Fibroblast of the aortic adventitia (primary cell): Measurements from ENCODE around the gene CTNNA2. TPM values are rescaled to one million over a fixed set of nuclear protein-coding genes. Genes with fewer than 3 reads are reported as not detected.
A peak's percentile ranks its signal among the peaks of the same experiment; 100 is the strongest.

Experiments used
- DNase-seq: peaks from one replicate; pipeline ENCODE4 v3.0.0-alpha.2; 2010; ENCODE audit warnings: low read depth
- H3K4me3 ChIP-seq: 2 replicates; pipeline ENCODE4 v1.5.1; 2011; ENCODE audit warnings: low read depth, mild to moderate bottlenecking, control low read depth, low read length, moderate library complexity
- total RNA-seq: library from RNA; depleted of rRNA; stranded (reverse); fragments of >200 nt; gene quantifications from 2 replicates; pipeline ENCODE4 v1.2.3, GENCODE V29; 2012; ENCODE audit warnings: low replicate concordance
- TF ChIP-seq, protein P1 (sequence below): IDR thresholded peaks from 2 replicates; pipeline ENCODE4 v1.5.1; 2011; ENCODE audit warnings: mild to moderate bottlenecking, low read length, control low read depth, inconsistent platforms; ENCODE audit not compliant: insufficient read depth

CTNNA2 gene
- total RNA-seq, 1 donor, result 0.36 TPM

DNA sequence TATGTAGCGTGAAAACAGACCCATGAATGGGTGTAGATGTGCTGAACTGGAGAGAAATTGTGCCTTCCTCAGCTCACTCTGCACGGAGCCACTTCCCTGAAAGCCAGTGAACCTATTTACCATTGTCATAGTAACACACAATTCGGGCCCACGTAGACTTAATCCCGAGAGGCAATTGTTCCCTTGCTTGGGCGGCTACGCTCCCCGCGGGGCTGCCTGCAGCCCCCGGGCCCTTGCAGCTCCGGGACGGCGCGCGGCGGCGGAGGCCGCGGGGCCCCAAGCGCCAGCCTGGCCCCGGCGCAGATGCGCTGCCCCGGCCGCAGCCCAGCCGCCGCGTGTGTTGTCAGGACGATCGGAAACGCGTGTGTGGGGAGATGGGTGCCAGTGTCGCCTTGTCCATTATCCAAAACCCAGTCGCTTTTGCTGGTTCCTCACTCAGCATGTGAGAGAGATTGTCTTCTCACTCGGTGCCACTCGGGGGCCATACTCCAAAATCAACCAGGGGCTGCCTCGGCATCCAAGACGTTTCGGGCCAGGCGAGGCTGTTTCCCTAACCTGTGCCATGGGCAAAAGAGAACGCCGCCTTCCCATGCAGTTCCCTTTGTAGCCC is 809.6 kb downstream of the CTNNA2 start:
- no peak overlapping the region for H3K4me3 ChIP-seq
- DNase-seq, result no peak
- TF ChIP-seq, protein P1, sequence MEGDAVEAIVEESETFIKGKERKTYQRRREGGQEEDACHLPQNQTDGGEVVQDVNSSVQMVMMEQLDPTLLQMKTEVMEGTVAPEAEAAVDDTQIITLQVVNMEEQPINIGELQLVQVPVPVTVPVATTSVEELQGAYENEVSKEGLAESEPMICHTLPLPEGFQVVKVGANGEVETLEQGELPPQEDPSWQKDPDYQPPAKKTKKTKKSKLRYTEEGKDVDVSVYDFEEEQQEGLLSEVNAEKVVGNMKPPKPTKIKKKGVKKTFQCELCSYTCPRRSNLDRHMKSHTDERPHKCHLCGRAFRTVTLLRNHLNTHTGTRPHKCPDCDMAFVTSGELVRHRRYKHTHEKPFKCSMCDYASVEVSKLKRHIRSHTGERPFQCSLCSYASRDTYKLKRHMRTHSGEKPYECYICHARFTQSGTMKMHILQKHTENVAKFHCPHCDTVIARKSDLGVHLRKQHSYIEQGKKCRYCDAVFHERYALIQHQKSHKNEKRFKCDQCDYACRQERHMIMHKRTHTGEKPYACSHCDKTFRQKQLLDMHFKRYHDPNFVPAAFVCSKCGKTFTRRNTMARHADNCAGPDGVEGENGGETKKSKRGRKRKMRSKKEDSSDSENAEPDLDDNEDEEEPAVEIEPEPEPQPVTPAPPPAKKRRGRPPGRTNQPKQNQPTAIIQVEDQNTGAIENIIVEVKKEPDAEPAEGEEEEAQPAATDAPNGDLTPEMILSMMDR, result no peak

DNA sequence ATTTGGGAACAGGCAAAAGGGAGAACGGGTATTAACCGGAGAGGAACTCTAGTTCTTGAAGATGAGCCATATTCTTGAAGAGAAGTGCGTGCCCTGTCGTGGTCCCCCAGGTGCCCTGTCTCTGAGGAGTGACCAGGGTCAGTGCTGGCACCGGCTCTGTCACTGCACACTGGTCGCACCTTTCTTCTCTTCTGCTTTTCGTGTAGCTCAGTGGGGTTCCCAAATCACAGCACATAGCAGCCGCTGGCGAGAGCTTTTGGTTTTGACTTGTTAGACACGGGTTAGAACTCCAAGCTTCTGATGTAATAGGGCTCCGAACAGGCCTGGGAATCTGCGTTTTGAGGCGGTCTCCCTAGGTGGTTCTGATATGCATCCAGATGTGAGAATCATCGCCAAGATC is 810.1 kb downstream of the CTNNA2 start:
- H3K4me3 ChIP-seq, result no peak overlapping the region
- TF ChIP-seq, protein P1, result no peak
- DNase-seq, result no peak

DNA sequence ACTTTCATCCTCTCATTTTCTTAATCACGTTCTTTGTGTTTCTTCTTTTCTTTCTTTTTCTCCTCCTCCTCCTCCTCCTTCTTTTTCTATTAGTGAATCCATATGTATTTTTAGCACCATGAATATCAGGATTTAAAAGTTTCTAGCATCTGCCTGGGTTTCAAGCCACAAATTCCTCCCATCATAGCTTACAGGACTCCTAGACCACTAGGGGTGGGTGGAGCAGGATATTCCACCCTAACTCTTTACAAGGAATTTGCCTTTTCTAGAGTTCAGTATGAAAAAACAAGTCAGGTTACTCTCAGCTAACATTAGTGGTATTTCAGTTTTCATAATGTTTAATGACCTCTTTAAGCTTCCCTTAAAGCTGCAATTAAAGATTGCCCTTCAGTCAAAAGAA is 810.8 kb downstream of the CTNNA2 start:
- DNase-seq, result no peak
- H3K4me3 ChIP-seq, result no peak overlapping the region
- TF ChIP-seq, protein P1, result no peak

DNA sequence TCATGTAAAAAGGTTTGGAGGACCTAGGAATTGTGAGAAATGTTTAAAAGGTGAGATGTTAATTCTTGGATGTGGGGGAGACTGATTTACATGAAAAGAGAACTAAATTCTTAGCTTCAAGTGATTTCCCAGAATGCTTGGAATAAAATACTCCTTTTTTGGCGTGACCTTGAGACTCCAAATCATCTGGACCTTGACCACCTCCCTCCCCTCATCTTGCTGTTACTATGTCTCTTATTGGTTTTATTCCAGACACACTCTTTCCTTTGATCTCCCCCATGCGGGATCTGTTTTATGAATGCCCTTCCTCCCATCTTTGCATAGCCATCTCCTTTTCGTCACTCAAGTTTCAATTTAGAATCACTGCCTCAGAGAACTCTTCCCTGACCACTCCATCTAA is 811.7 kb downstream of the CTNNA2 start:
- DNase-seq, result no peak
- no peak overlapping the region for H3K4me3 ChIP-seq
- TF ChIP-seq, protein P1, result no peak

DNA sequence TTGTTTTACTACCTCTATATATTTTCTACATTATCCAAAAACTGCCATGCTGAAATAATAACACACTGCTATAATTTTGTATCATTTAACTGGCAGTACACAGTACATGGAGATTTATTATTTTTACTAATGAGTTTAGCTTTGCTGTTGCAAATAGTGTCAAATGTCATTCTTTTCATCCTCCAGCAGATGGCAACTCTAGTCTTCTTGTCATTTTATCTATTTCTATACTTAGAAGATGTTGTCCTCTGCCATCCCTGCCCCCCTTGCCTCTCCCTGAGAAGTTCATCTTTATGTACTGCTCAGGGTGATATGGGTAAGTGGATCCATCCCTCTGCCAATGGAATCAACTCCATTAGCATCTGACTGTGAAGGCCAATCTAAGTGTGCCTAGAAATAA is 813.4 kb downstream of the CTNNA2 start:
- TF ChIP-seq, protein P1, result peak; percentile 40
- no peak overlapping the region for H3K4me3 ChIP-seq
- DNase-seq, result peak; percentile 44

DNA sequence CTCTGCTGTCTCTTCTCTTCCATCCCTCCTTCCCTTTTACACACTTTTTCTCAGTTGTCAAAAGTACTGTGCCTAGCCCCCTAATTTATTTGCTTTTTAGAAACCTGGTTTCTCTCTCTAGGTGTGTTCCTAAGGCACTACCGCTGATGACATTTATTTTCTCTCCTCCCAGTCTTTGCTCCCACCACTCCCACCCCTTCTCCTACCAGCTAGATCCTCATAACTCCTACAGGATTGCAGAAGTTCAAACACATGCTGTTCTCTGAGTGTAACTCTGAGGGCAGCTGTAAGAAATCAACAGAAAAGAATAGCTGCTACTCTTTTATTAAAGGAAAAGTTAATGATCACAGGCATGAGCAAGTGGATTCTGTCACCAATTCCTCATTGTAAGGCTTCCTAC is 814.0 kb downstream of the CTNNA2 start:
- DNase-seq, result no peak
- H3K4me3 ChIP-seq, result no peak overlapping the region
- TF ChIP-seq, protein P1, result no peak

DNA sequence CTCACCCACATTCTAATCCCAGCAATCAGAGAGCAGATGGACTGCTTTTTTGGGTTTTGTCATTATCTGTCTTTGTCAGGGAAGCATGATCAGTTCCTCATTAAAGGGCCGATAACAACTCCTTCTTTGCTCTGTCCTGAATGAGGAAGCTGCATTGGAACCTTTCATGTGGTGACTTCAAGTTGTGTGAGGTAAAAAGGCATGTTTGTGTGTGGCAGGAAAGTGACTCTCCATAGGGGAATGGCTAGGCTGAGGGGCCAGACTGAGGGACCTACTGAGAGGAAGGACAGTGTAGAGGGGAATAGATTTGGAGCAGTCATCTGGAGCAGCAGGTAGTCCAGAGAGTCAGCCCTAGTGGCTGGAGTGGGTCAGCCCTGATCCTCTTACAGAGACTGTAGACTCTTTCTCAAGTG is 815.3 kb downstream of the CTNNA2 start:
- TF ChIP-seq, protein P1, result no peak
- no peak for DNase-seq
- no peak overlapping the region for H3K4me3 ChIP-seq
